PC-9 (cell line): ENCODE data around the gene ZNF343. TPM values are rescaled to one million over a fixed set of nuclear protein-coding genes. Genes with fewer than 3 reads are reported as not detected.

Experiments
- BruUV-seq: library from RNA; stranded (reverse); fragments of 400-500 nt; replicated peaks from 2 replicates; lab custom pipeline; 2021; lab: Mats Ljungman, UMichigan
- CTCF ChIA-PET: fragments of 300-600 bp; sonication (Branson Sonifier 250); formaldehyde crosslinking; loops from one replicate; lab custom pipeline; 2022; ENCODE audit warnings: antibody characterized with exemption; lab: Charles Lee
- POLR2A ChIA-PET: fragments of 300-600 bp; sonication (Branson Sonifier 250); formaldehyde crosslinking; loops from one replicate; lab custom pipeline; 2022; ENCODE audit warnings: antibody characterized with exemption; ENCODE audit not compliant: unreplicated experiment; lab: Charles Lee
- DNase-seq, 2 experiments: peaks; one replicate each; pipeline versions ENCODE4 v3.0.0 to v3.0.0-alpha.2; 2015 to 2022; ENCODE audit warnings: mixed read lengths in 1 of 2
- H2AFZ ChIP-seq: fragments of 200-600 bp; sonication (generic); 2 replicates; pipeline ENCODE4 v1.8.1; 2017; ENCODE audit warnings: antibody characterized with exemption
- H3F3A ChIP-seq: fragments of 200-600 bp; sonication (generic); 2 replicates; pipeline ENCODE4 v1.8.1; 2017; ENCODE audit warnings: antibody characterized with exemption, mild to moderate bottlenecking, low read depth; ENCODE audit not compliant: insufficient read depth
- H3K27ac ChIP-seq: fragments of 200-600 bp; sonication (generic); 2 replicates; pipeline ENCODE4 v1.6.1; 2016; ENCODE audit warnings: mixed run types
- H3K27me3 ChIP-seq: fragments of 200-600 bp; sonication (generic); 2 replicates; pipeline ENCODE4 v1.6.1; 2016; ENCODE audit warnings: low read depth, mixed run types; ENCODE audit not compliant: insufficient read depth
- H3K36me3 ChIP-seq: fragments of 200-600 bp; sonication (generic); 2 replicates; pipeline ENCODE4 v1.6.1; 2016; ENCODE audit warnings: low read depth, mixed run types
- H3K4me1 ChIP-seq: fragments of 200-600 bp; sonication (generic); replicated peaks from 2 replicates; pipeline ENCODE4 v1.6.1; 2016; ENCODE audit warnings: mixed run types; ENCODE audit not compliant: insufficient read depth
- H3K4me2 ChIP-seq: fragments of 200-600 bp; sonication (generic); 2 replicates; pipeline ENCODE4 v1.6.1; 2017; ENCODE audit warnings: mixed run types
- H3K4me3 ChIP-seq: fragments of 200-600 bp; sonication (generic); 2 replicates; pipeline ENCODE4 v1.6.1; 2016; ENCODE audit warnings: mixed run types
- H3K79me2 ChIP-seq: fragments of 200-600 bp; sonication (generic); 2 replicates; pipeline ENCODE4 v1.6.1; 2017; ENCODE audit warnings: low read depth, mixed run types
- H3K9me2 ChIP-seq: fragments of 200-600 bp; sonication (generic); 2 replicates; pipeline ENCODE4 v1.8.1; 2017; ENCODE audit warnings: mild to moderate bottlenecking; ENCODE audit not compliant: insufficient read depth
- H3K9me3 ChIP-seq: fragments of 200-600 bp; sonication (generic); 2 replicates; pipeline ENCODE4 v1.8.1; 2016; ENCODE audit warnings: low read depth; ENCODE audit not compliant: insufficient read depth
- H4K20me1 ChIP-seq: fragments of 200-600 bp; sonication (generic); 2 replicates; pipeline ENCODE4 v1.8.1; 2017; ENCODE audit not compliant: insufficient read depth
- EZH2 ChIP-seq: fragments of 200-600 bp; sonication (generic); IDR thresholded peaks from 2 replicates; pipeline ENCODE4 v1.8.0; 2017; ENCODE audit warnings: antibody characterized with exemption, low read depth
- intact Hi-C: fragments of 100-400 bp; cut with micrococcal nuclease; formaldehyde crosslinking; loops from one replicate; pipeline ENCODE4 v1.10.0; 2022; ENCODE audit not compliant: unreplicated experiment
- total RNA-seq: library from RNA; stranded (reverse); gene quantifications from 2 replicates; pipeline ENCODE4 v1.2.3, GENCODE V29; 2021
- TF ChIP-seq, protein P1 (sequence below): fragments of 200-600 bp; sonication (generic); conservative IDR thresholded peaks from 2 replicates; pipeline ENCODE4 v1.6.1; 2017; ENCODE audit warnings: mixed run types, antibody characterized with exemption, mild to moderate bottlenecking, moderate library complexity

The ZNF343 gene
- total RNA-seq, 1 experiment from 2014 or later = 10.0 TPM

DNA sequence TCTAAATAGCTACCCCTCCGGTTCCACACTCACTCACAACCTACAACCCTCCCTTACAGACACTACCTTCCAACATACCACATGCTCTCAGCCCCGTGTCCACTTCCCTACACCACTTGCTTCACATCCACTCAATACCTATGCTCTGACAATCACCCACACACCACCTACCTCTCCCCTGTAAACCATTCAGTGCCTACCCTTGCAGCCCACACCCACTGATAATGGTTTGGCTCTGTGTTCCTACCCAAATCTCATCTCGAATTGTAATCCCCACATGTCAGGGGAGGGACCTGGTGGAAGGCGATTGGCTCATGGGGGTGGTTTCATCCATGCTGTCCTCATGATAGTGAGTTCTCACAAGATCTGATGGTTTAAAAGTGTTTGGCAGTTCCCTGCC, 9.8 kb upstream of the ZNF343 start:
- ChIA-PET POLR2A (no interaction called here), CTCF (interaction anchor here (0.6 kb wide), 1 partner anchor 204 kb away, joined by 6 read pairs; no protein-coding TSS in a partner anchor)
- Histone ChIP-seq H3K27ac (no peak overlapping the region), H3F3A (no peaks in the 10 kb centered on the region), H3K4me1 (no peaks in the 10 kb centered on the region), H4K20me1 (no peaks in the 10 kb centered on the region), H3K36me3 (no peaks in the 10 kb centered on the region), H3K4me3 (no peak overlapping the region), H3K9me3 (no peaks in the 10 kb centered on the region), H2AFZ (no peak overlapping the region), H3K4me2 (no peak overlapping the region), H3K79me2 (no peaks in the 10 kb centered on the region), H3K9me2 (no peaks in the 10 kb centered on the region), H3K27me3 (no peaks in the 10 kb centered on the region)
- no peak for DNase-seq
- BruUV-seq = no TSS peak
- intact Hi-C loops = no loop called here
- TF ChIP-seq, protein P1, sequence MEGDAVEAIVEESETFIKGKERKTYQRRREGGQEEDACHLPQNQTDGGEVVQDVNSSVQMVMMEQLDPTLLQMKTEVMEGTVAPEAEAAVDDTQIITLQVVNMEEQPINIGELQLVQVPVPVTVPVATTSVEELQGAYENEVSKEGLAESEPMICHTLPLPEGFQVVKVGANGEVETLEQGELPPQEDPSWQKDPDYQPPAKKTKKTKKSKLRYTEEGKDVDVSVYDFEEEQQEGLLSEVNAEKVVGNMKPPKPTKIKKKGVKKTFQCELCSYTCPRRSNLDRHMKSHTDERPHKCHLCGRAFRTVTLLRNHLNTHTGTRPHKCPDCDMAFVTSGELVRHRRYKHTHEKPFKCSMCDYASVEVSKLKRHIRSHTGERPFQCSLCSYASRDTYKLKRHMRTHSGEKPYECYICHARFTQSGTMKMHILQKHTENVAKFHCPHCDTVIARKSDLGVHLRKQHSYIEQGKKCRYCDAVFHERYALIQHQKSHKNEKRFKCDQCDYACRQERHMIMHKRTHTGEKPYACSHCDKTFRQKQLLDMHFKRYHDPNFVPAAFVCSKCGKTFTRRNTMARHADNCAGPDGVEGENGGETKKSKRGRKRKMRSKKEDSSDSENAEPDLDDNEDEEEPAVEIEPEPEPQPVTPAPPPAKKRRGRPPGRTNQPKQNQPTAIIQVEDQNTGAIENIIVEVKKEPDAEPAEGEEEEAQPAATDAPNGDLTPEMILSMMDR = no peak
- TF ChIP-seq EZH2 = no peak

DNA sequence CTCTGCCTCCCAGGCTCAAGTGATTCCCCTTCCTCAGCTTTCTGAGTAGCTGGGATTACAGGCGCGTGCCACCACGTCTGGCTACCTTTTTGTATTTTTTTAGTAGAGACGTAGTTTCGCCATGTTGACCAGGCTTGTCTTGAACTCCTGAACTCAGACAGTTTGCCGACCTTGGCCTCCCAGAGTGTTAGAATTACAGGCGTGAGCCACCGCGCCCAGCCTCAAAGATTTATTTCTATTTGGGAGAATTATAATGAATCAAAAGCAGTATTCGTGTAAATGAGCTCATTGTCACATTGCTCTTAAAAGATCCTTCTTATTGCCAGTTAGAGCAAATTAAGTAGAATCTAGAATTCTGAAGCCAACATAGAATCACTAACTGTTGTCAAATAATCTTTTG, 9.4 kb upstream of the ZNF343 start:
- intact Hi-C loops = no loop called here

DNA sequence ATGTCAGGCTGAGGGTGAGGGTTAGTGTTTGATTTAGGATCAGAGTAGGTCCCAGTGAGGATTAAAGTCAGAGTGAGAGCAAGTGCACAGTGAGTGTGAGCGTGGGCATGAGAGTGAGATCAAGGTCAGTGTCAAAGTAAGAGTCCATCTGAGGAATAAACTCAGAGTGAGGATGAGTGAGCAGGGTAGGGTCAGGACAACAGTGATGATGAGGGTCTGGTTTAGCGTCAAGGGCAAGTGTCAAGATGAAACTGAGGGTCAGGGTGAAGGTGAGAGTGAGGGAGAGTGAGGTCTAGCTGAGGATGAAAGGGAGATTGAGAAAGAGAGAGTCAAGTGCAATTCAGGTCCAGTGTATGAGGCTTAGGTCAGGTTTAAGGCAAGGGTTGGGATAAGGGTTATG, 7.7 kb upstream of the ZNF343 start:
- Histone ChIP-seq H3F3A (no peaks in the 10 kb centered on the region), H3K27ac (no peak overlapping the region), H3K36me3 (no peaks in the 10 kb centered on the region), H3K4me2 (no peak overlapping the region), H3K27me3 (no peaks in the 10 kb centered on the region), H3K4me3 (no peak overlapping the region), H3K79me2 (no peaks in the 10 kb centered on the region), H4K20me1 (no peaks in the 10 kb centered on the region), H3K9me3 (no peaks in the 10 kb centered on the region), H2AFZ (no peak overlapping the region), H3K9me2 (no peaks in the 10 kb centered on the region), H3K4me1 (no peaks in the 10 kb centered on the region)
- intact Hi-C loops = no loop called here
- peak in 1 of 2 experiments; percentile 25 for DNase-seq
- CTCF ChIA-PET = no interaction called here
- TF ChIP-seq, protein P1 = no peak
- no TSS peak for BruUV-seq
- POLR2A ChIA-PET = no interaction called here

More for the DNA sequence above, 9.4 kb upstream of the ZNF343 start:
- Histone ChIP-seq H3K4me1 (no peaks in the 10 kb centered on the region), H3K9me3 (no peaks in the 10 kb centered on the region), H3K4me3 (no peak overlapping the region), H3K27ac (no peak overlapping the region), H3K79me2 (no peaks in the 10 kb centered on the region), H3F3A (no peaks in the 10 kb centered on the region), H4K20me1 (no peaks in the 10 kb centered on the region), H3K27me3 (no peaks in the 10 kb centered on the region), H2AFZ (no peak overlapping the region), H3K36me3 (no peaks in the 10 kb centered on the region), H3K4me2 (no peak overlapping the region), H3K9me2 (no peaks in the 10 kb centered on the region)
- no TSS peak for BruUV-seq
- POLR2A ChIA-PET = interaction anchor here (0.6 kb wide), 1 partner anchor 148 kb away, joined by 3 read pairs; no protein-coding TSS in a partner anchor
- no peak for DNase-seq
- TF ChIP-seq EZH2 = no peak
- TF ChIP-seq, protein P1 = no peak
- CTCF ChIA-PET = interaction anchor here (0.6 kb wide), 2 partner anchors 175 to 204 kb away, joined by 3 to 6 read pairs; partner anchors contain the start of gene EBF4
